ENCODE measurements around the gene PCSK6. TPM values are rescaled to one million over a fixed set of nuclear protein-coding genes. Genes with fewer than 3 reads are reported as not detected.

Gene PCSK6
- total RNA-seq, 1 donor from 2014 or later: 8.4 TPM

DNA sequence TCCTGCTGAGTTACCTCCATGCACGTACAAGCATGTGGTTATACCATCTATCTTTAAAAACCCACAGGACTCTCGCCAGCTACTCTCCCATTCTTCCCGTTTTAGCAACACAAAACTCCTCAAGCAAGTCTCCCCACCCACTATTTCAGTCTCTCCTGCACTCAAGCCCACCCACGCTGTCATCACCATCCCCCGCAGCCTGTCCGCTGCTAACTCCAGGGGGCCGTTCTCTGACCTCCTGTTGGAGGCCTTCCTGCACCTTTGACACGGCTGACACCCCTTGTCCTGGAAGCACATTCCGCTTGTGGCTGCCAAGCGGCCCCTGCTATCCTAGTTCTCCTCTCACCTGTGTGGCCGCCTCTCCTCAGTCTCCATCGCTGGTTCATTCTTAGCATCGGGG is 7.5 kb upstream of the PCSK6 start:
- TF ChIP-seq CTCF (IDR thresholded peaks at IDR 0.05; ENCODE audit: insufficient read depth, low read length, poor library complexity, severe bottlenecking): no peak
- peaks cover 19% of the 10 kb centered on the region for H3K27me3 ChIP-seq (ENCODE audit: control insufficient read depth, insufficient read depth, low read length)
- no peak for DNase-seq (ENCODE audit: low read depth)
- no peaks in the 10 kb centered on the region for H3K36me3 ChIP-seq (ENCODE audit: control insufficient read depth, insufficient read depth, low read length)
- H3K4me3 ChIP-seq (ENCODE audit: low read depth, low read length): no peak overlapping the region

DNA sequence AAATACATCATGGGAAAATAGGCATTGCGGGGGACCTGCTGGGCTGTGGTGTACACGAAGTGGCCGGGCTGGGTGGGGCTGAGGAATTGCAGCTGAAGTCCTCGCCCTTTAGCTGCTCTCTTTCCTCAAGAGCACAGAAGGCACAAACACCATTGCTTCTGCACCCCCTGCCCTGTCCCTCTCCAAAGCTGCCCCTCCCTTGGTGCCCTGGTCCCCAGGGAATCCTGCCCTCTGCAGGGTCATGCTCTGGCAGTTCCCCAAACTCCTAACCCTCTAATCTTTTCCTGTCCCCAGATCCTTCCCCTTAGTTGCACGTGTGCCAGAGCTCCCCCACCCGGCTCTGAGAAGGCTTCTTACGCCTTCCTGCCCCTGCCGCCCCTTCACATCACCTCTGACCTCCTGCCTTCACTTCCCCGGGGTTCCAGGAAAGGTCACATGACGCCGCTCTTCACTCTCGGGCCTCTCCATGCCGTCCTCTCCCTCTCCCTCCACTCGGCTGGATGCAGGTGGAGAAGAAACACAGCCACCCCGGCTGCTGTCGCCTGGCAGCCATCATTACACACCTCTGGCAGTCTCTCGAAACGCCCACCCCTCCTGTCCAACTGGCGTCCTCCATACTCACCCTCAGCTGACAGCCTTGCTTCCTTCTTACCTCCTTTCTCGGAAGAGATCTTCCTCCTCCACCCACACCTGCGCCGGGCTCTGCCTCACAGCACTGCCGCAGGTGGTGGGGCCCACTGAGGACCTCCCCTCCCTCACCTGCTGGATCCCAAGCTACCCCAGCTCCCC is 6.9 kb upstream of the PCSK6 start:
- no peak for DNase-seq (ENCODE audit: low read depth)
- no peaks in the 10 kb centered on the region for H3K36me3 ChIP-seq (ENCODE audit: control insufficient read depth, insufficient read depth, low read length)
- no peak for TF ChIP-seq CTCF (IDR thresholded peaks at IDR 0.05; ENCODE audit: insufficient read depth, low read length, poor library complexity, severe bottlenecking)
- H3K4me3 ChIP-seq (ENCODE audit: low read depth, low read length): no peak overlapping the region
- H3K27me3 ChIP-seq (ENCODE audit: control insufficient read depth, insufficient read depth, low read length): peaks cover 16% of the 10 kb centered on the region

- H3K4me3 ChIP-seq (ENCODE audit: low read depth, low read length): no peak overlapping the region
- no peaks in the 10 kb centered on the region for H3K36me3 ChIP-seq (ENCODE audit: control insufficient read depth, insufficient read depth, low read length)
- H3K27me3 ChIP-seq (ENCODE audit: control insufficient read depth, insufficient read depth, low read length): peaks cover 16% of the 10 kb centered on the region
- DNase-seq (ENCODE audit: low read depth): no peak
- TF ChIP-seq CTCF (IDR thresholded peaks at IDR 0.05; ENCODE audit: insufficient read depth, low read length, poor library complexity, severe bottlenecking): no peak
Measured at GRCh38 chr15:101495334-101496197, 6.1 kb upstream of the PCSK6 start.

GRCh38 chr15:101494251-101494796 is 4.8 kb upstream of the PCSK6 start:
- Histone ChIP-seq H3K36me3 (ENCODE audit: control insufficient read depth, insufficient read depth, low read length) (no peaks in the 10 kb centered on the region), H3K27me3 (ENCODE audit: control insufficient read depth, insufficient read depth, low read length) (peaks cover 18% of the 10 kb centered on the region), H3K4me3 (ENCODE audit: low read depth, low read length) (no peak overlapping the region)
- no peak for DNase-seq (ENCODE audit: low read depth)
- TF ChIP-seq CTCF (IDR thresholded peaks at IDR 0.05; ENCODE audit: insufficient read depth, low read length, poor library complexity, severe bottlenecking): no peak

- H3K36me3 ChIP-seq (ENCODE audit: control insufficient read depth, insufficient read depth, low read length): no peaks in the 10 kb centered on the region
- H3K4me3 ChIP-seq (ENCODE audit: low read depth, low read length): no peak overlapping the region
- no peak for DNase-seq (ENCODE audit: low read depth)
- peaks cover 24% of the 10 kb centered on the region for H3K27me3 ChIP-seq (ENCODE audit: control insufficient read depth, insufficient read depth, low read length)
- no peak for TF ChIP-seq CTCF (IDR thresholded peaks at IDR 0.05; ENCODE audit: insufficient read depth, low read length, poor library complexity, severe bottlenecking)
Measured at GRCh38 chr15:101492766-101493692, 3.5 kb upstream of the PCSK6 start.

Data from kidney epithelial cell (primary cell).